ENCODE data around the gene FAM50A. TPM values are rescaled to one million over a fixed set of nuclear protein-coding genes. Genes with fewer than 3 reads are reported as not detected.

Gene FAM50A
- total RNA-seq, 2 donors from 2014 or later = 58.1 to 58.6 TPM

DNA sequence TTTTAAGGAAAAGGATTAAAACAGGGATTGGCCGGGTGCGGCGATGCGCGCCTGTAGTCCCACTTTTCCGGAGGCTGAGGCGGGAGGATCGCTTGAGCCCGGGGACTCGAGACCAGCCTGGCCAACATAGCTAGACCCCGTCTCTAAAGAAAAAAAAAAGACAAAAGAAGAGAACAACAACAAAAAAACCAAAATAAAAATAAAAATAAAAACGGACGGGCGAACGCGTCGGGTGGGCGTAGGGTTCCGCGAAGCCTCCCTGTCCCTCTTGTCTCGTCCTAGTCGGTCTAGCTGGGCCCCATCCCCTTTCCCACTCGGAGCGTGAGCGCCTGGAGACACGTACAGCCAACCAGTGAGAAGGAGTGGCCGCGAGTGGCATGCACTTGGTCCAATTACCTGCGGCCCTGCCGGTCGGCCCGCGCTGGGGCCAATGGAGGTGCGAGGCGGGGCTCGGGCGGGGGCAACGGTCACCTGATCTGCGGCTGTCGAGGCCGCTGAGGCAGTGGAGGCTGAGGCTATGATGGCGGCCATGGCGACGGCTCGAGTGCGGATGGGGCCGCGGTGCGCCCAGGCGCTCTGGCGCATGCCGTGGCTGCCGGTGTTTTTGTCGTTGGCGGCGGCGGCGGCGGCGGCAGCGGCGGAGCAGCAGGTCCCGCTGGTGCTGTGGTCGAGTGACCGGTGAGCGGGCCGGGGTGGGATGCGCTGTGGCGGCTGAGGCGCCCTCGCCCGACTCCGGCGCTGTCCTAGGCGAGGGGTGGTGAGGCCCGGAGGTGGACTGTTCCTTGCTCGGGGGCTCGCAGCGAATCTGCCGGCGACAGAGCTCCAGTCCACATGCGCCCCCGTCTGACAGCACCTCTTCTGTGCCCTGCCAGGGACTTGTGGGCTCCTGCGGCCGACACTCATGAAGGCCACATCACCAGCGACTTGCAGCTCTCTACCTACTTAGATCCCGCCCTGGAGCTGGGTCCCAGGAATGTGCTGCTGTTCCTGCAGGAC lies 15.5 kb upstream of the FAM50A start, which contains the start of gene ATP6AP1:
Gene ATP6AP1, plus strand, starts transcription at position 502 of the 996 bp plus-strand sequence. Its CDS starts 16 bp downstream, at position 518.
- no peaks in the 10 kb centered on the region for H3K9me3 ChIP-seq (ENCODE audit: control insufficient read depth, low read length, poor library complexity, severe bottlenecking)
- Mint-ChIP-seq H3K27me3 (no peaks in the 10 kb centered on the region), H3K4me3 (peak within 1 kb of the TSS; percentile 87), H3K27ac (peak within 1 kb of the TSS; percentile 90), H3K36me3 (ENCODE audit: low read depth) (no peaks in the 10 kb centered on the region), H3K4me1 (peaks cover 20% of the 10 kb centered on the region)
- DNase-seq = peak; percentile 76 to 82 (median 78)
- ATAC-seq = peak; percentile 98

DNA sequence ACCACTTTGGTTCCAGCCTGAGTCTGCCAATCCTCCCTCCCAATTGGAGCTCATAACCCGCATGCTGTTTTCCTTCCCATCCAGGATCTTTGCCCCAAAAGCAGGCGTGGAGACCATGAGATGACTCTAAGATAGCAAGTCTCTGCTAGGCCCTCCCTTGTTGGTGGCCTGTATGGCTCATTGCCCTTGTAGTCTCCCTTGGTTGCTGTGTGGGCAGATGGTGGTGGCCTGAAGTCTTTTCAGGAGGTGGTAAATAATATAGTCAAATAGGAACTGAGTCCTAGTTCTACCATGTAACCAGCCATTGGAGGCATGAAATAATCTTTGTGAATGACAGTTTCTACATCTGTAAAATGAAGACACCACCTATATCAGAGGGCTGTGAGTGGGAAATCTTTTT lies 14.2 kb upstream of the FAM50A start:
- no peaks in the 10 kb centered on the region for H3K36me3 Mint-ChIP-seq (ENCODE audit: low read depth)
- ATAC-seq = no peak
- peaks cover 18% of the 10 kb centered on the region for H3K4me1 Mint-ChIP-seq
- no peaks in the 10 kb centered on the region for H3K27me3 Mint-ChIP-seq
- H3K9me3 ChIP-seq (ENCODE audit: control insufficient read depth, low read length, poor library complexity, severe bottlenecking) = no peaks in the 10 kb centered on the region
- DNase-seq = no peak
- H3K4me3 Mint-ChIP-seq = peak overlapping the region; percentile 87
- H3K27ac Mint-ChIP-seq = peak overlapping the region; percentile 63

- ATAC-seq (no peak), DNase-seq (no peak)
- H3K4me1 Mint-ChIP-seq = peaks cover 18% of the 10 kb centered on the region
- peak overlapping the region; percentile 65 for H3K4me3 Mint-ChIP-seq
- no peaks in the 10 kb centered on the region for H3K27me3 Mint-ChIP-seq
- no peaks in the 10 kb centered on the region for H3K36me3 Mint-ChIP-seq (ENCODE audit: low read depth)
- H3K27ac Mint-ChIP-seq = peak overlapping the region; percentile 66
- no peaks in the 10 kb centered on the region for H3K9me3 ChIP-seq (ENCODE audit: control insufficient read depth, low read length, poor library complexity, severe bottlenecking)
Observed at GRCh38 chrX:154430479-154430878, 13.5 kb upstream of the FAM50A start.

DNA sequence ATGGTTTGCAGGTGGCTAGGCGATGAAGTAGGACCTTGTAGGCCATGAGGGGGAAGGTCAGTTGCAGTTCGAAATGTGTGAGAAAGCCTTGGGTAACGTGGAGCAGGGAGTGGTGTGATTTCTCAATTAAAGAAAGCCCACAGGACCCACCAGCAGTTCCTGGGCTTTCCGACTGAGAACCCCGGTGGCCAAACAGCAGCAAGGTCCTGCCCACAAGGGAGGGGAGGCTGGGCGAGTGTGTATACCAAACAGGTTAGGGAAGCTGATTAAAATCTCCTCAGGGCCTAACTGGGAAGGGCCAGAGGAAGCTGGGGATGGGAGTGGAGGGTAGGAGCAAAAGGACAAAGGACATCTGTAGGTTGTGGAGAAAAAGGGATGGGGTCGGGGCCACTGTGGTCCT lies 13.0 kb upstream of the FAM50A start:
- peak overlapping the region; percentile 65 for H3K4me3 Mint-ChIP-seq
- no peaks in the 10 kb centered on the region for H3K9me3 ChIP-seq (ENCODE audit: control insufficient read depth, low read length, poor library complexity, severe bottlenecking)
- H3K4me1 Mint-ChIP-seq = peaks cover 18% of the 10 kb centered on the region
- no peak for DNase-seq
- H3K27me3 Mint-ChIP-seq = no peaks in the 10 kb centered on the region
- no peaks in the 10 kb centered on the region for H3K36me3 Mint-ChIP-seq (ENCODE audit: low read depth)
- ATAC-seq = no peak
- peak overlapping the region; percentile 66 for H3K27ac Mint-ChIP-seq

DNA sequence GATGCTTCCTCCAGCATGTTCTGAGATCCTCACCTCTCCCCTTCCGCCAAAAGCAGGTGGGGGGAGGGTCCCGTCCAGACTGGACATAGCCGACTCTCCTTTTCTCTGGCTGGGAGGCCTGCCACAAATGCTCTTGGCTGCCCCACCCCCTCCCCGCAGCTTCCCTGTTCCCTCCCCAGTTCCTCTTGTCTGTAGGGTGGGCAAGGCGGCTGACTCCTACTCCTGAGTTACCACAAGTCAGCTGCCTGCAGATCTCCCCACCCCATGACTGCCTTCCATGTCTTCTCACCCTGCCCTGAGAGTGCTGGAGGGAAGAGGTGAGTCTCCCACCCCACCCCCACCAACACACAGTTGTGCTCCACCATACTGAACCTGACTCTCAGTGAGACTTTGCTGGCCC lies 12.6 kb upstream of the FAM50A start:
- Mint-ChIP-seq H3K4me3 (no peak overlapping the region), H3K27ac (peak overlapping the region; percentile 66), H3K4me1 (peaks cover 19% of the 10 kb centered on the region), H3K36me3 (ENCODE audit: low read depth) (no peaks in the 10 kb centered on the region), H3K27me3 (no peaks in the 10 kb centered on the region)
- ATAC-seq (no peak), DNase-seq (no peak)
- no peaks in the 10 kb centered on the region for H3K9me3 ChIP-seq (ENCODE audit: control insufficient read depth, low read length, poor library complexity, severe bottlenecking)

- DNase-seq = no peak
- Mint-ChIP-seq H3K27ac (no peak overlapping the region), H3K36me3 (ENCODE audit: low read depth) (no peaks in the 10 kb centered on the region), H3K4me1 (peaks cover 19% of the 10 kb centered on the region), H3K27me3 (no peaks in the 10 kb centered on the region), H3K4me3 (no peak overlapping the region)
- no peak for ATAC-seq
- no peaks in the 10 kb centered on the region for H3K9me3 ChIP-seq (ENCODE audit: control insufficient read depth, low read length, poor library complexity, severe bottlenecking)
Observed at GRCh38 chrX:154432210-154432609, 11.7 kb upstream of the FAM50A start.

- no peaks in the 10 kb centered on the region for H3K9me3 ChIP-seq (ENCODE audit: control insufficient read depth, low read length, poor library complexity, severe bottlenecking)
- peak overlapping the region; percentile 68 for H3K27ac Mint-ChIP-seq
- ATAC-seq = no peak
- no peaks in the 10 kb centered on the region for H3K27me3 Mint-ChIP-seq
- H3K4me1 Mint-ChIP-seq = peaks cover 20% of the 10 kb centered on the region
- H3K36me3 Mint-ChIP-seq (ENCODE audit: low read depth) = no peaks in the 10 kb centered on the region
- DNase-seq = no peak
- H3K4me3 Mint-ChIP-seq = no peak overlapping the region
Observed at GRCh38 chrX:154433605-154434004, 10.3 kb upstream of the FAM50A start.

GRCh38 chrX:154434394-154435168 lies 9.4 kb upstream of the FAM50A start:
- peak overlapping the region; percentile 93 for H3K27ac Mint-ChIP-seq
- H3K4me1 Mint-ChIP-seq = peaks cover 15% of the 10 kb centered on the region
- no peak for ATAC-seq
- H3K9me3 ChIP-seq (ENCODE audit: control insufficient read depth, low read length, poor library complexity, severe bottlenecking) = no peaks in the 10 kb centered on the region
- H3K36me3 Mint-ChIP-seq (ENCODE audit: low read depth) = no peaks in the 10 kb centered on the region
- DNase-seq = no peak
- no peaks in the 10 kb centered on the region for H3K27me3 Mint-ChIP-seq
- no peak overlapping the region for H3K4me3 Mint-ChIP-seq

DNA sequence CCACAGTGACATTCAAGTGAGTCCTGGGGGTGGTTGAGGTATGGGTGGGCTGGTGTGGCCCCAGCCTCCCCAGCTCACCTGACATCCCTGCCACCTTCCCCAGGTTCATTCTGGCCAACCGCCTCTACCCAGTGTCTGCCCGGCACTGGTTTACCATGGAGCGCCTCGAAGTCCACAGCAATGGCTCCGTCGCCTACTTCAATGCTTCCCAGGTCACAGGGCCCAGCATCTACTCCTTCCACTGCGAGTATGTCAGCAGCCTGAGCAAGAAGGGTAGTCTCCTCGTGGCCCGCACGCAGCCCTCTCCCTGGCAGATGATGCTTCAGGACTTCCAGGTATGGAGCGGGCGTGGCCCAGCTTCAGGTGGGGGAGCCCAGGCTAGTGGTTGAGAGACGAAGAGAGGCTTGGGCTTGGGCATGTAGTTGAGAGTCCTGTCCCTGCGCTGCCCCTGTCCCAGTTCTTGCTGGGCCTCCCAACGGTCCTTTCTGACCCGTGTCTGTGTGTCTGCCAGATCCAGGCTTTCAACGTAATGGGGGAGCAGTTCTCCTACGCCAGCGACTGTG lies 8.7 kb upstream of the FAM50A start:
- Mint-ChIP-seq H3K27ac (peak overlapping the region; percentile 93), H3K4me3 (peak overlapping the region; percentile 36)

DNA sequence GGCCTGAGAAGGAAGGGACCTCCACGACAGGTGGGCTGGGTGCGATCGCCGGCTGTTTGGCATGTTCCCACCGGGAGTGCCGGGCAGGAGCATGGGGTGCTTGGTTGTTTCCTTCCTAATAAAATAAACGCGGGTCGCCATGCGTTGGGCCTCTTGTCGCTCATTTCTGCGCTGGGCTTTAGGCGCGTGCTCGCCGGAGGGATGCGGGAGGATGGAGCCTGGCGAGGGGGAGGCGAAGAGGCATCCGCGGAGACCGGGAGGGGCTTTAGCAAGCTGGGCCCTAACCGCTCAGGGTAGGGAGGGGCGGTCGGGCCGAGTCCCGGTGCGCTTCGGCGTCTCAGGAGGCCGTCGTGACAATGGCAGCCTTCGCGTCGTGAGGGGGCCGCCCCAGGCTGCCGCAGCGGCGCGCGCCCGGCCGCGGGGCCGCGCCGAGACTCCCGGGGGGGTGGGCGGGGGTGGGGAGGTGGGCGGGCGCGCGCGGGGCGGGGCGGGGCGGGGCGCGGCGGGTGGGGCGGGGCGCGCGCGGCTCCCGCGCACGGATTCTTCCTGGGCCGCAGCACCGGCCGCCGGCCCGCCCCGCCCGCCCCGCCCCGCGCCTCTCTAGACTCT lies 7.5 kb upstream of the FAM50A start:
- Mint-ChIP-seq H3K4me1 (peaks cover 7% of the 10 kb centered on the region), H3K27ac (peak overlapping the region; percentile 93), H3K4me3 (peak overlapping the region; percentile 82), H3K27me3 (no peaks in the 10 kb centered on the region), H3K36me3 (ENCODE audit: low read depth) (no peaks in the 10 kb centered on the region)
- no peaks in the 10 kb centered on the region for H3K9me3 ChIP-seq (ENCODE audit: control insufficient read depth, low read length, poor library complexity, severe bottlenecking)
- ATAC-seq (peak; percentile 81), DNase-seq (peak; percentile 39 to 63 (median 58))

More for the DNA sequence above, 8.7 kb upstream of the FAM50A start:
- DNase-seq (no peak), ATAC-seq (no peak)
- H3K4me1 Mint-ChIP-seq = peaks cover 14% of the 10 kb centered on the region
- no peaks in the 10 kb centered on the region for H3K36me3 Mint-ChIP-seq (ENCODE audit: low read depth)
- no peaks in the 10 kb centered on the region for H3K9me3 ChIP-seq (ENCODE audit: control insufficient read depth, low read length, poor library complexity, severe bottlenecking)
- H3K27me3 Mint-ChIP-seq = no peaks in the 10 kb centered on the region

DNA sequence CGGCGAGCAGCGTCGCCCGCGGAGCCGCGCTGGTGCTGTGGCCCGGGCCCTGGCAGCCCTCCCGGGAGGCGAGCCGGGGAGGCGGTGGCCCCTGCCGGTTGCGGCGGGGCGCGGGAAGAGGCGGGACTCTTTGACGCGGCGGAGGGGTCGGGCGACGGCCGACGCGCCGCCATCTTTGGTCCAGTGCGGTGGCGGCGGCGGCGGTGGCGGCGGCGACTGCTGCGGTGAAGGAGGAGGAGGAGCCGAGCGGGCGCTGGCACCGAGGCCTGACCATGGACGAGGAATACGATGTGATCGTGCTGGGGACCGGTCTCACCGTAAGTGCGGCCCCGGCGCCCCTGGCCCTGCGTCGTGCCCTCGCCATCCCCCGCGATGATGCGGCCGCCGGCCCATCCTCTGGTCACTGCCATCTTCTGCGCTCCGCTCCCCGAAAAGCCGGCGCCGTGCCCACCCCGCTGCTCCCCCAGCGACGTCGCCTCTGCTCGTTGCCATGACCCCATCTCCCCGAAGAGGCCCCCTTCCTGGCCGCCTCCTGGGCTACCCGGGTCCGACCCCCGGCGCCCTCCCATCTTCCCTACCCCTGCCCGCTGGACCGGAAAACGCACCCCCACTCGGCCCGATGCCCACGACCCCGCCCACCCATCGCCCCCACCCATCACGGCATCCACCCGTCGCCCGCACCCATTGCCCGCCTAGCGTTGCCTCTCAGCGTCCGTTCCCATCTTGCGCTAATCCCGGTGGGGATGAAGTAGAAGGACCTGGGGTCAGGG lies 6.8 kb upstream of the FAM50A start, which contains the start of gene GDI1:
Gene GDI1, plus strand, starts transcription at position 172 of the 770 bp plus-strand sequence. Its CDS starts 101 bp downstream, at position 273.
- H3K36me3 Mint-ChIP-seq (ENCODE audit: low read depth) = no peaks in the 10 kb centered on the region
- DNase-seq (peak; percentile 45 to 56 (median 50)), ATAC-seq (peak; percentile 67)
- H3K4me1 Mint-ChIP-seq = peaks cover 11% of the 10 kb centered on the region
- H3K4me3 Mint-ChIP-seq = peak within 1 kb of the TSS; percentile 93
- no peaks in the 10 kb centered on the region for H3K27me3 Mint-ChIP-seq
- H3K9me3 ChIP-seq (ENCODE audit: control insufficient read depth, low read length, poor library complexity, severe bottlenecking) = no peaks in the 10 kb centered on the region
- H3K27ac Mint-ChIP-seq = peak within 1 kb of the TSS; percentile 93
